Type B pancreatic cell (in vitro differentiated cells): ENCODE measurements around the gene CLDN22. TPM values are rescaled to one million over a fixed set of nuclear protein-coding genes. Genes with fewer than 3 reads are reported as not detected.

Experiments
- DNase-seq: peaks from one replicate; pipeline ENCODE4 v3.0.0; 2021; ENCODE audit warnings: mixed read lengths; ENCODE audit not compliant: unreplicated experiment; ENCODE audit errors: extremely low spot score
- H3K27ac Mint-ChIP-seq: 2 replicates; pipeline ENCODE4 v1.8.0; 2021; ENCODE audit warnings: mild to moderate bottlenecking, mixed read lengths
- H3K27me3 Mint-ChIP-seq: 2 replicates; pipeline ENCODE4 v1.8.0; 2021; ENCODE audit warnings: mixed read lengths
- H3K36me3 Mint-ChIP-seq: 2 replicates; pipeline ENCODE4 v1.8.0; 2021; ENCODE audit warnings: mixed read lengths
- H3K4me1 Mint-ChIP-seq: one replicate; pipeline ENCODE4 v1.8.0; 2021; ENCODE audit warnings: mixed read lengths; ENCODE audit not compliant: unreplicated experiment
- H3K4me3 Mint-ChIP-seq: 2 replicates; pipeline ENCODE4 v1.8.0; 2021; ENCODE audit warnings: mild to moderate bottlenecking, mixed read lengths
- H3K9me3 Mint-ChIP-seq: 2 replicates; pipeline ENCODE4 v1.8.0; 2021; ENCODE audit warnings: mixed read lengths
- CTCF ChIP-seq: fragments of 200-600 bp; sonication (generic); conservative IDR thresholded peaks from 2 replicates; pipeline ENCODE4 v1.5.0; 2021; ENCODE audit warnings: antibody characterized with exemption, mild to moderate bottlenecking
- total RNA-seq: library from RNA; stranded (reverse); gene quantifications from 2 replicates; pipeline ENCODE4 v1.2.1, GENCODE V29; 2021; ENCODE audit warnings: low replicate concordance

CLDN22 gene
- total RNA-seq, 1 donor from 2014 or later = not detected

- H3K27me3 Mint-ChIP-seq = peaks cover 7% of the 10 kb centered on the region
- no peak overlapping the region for H3K27ac Mint-ChIP-seq
- TF ChIP-seq CTCF = no peak
Observed at GRCh38 chr4:183318656-183319055, 1.4 kb downstream of the CLDN22 start.

GRCh38 chr4:183314806-183315205 lies 5.3 kb downstream of the CLDN22 start:
- Mint-ChIP-seq H3K4me3 (no peak overlapping the region), H3K27me3 (peaks cover 3% of the 10 kb centered on the region), H3K36me3 (peaks cover 32% of the 10 kb centered on the region), H3K4me1 (no peaks in the 10 kb centered on the region), H3K9me3 (no peaks in the 10 kb centered on the region), H3K27ac (no peak overlapping the region)
- TF ChIP-seq CTCF = no peak
- DNase-seq = no peak

More at GRCh38 chr4:183318656-183319055, 1.4 kb downstream of the CLDN22 start:
- Mint-ChIP-seq H3K4me3 (no peak overlapping the region), H3K36me3 (peaks cover 24% of the 10 kb centered on the region), H3K9me3 (no peaks in the 10 kb centered on the region), H3K4me1 (peaks cover 13% of the 10 kb centered on the region)
- DNase-seq = no peak

GRCh38 chr4:183314336-183314735 lies 5.7 kb downstream of the CLDN22 start:
- no peaks in the 10 kb centered on the region for H3K9me3 Mint-ChIP-seq
- no peaks in the 10 kb centered on the region for H3K4me1 Mint-ChIP-seq
- H3K27me3 Mint-ChIP-seq = peaks cover 3% of the 10 kb centered on the region
- H3K27ac Mint-ChIP-seq = no peak overlapping the region
- no peak overlapping the region for H3K4me3 Mint-ChIP-seq
- no peak for DNase-seq
- H3K36me3 Mint-ChIP-seq = peaks cover 35% of the 10 kb centered on the region
- TF ChIP-seq CTCF = no peak

DNA sequence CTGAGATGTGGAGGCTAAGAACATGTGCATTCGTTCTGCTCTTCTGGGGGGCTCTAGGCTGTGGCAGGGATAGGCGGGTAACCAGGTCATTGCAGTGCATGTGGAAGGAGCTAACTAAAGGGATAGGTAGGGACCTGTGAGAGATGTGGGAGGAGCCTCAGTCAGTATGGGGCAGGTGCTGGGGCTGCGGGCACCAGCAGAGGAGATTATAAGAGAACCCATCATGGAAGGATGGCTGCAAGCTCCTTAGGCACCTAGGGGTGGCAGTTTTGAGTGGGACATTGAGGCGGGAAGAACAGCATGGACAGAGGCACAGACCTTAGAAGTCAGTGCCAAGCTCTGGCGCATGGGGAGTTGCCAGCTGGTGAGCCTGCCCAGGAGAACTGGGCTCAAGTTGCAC lies 7.2 kb downstream of the CLDN22 start:
- H3K9me3 Mint-ChIP-seq = no peaks in the 10 kb centered on the region
- H3K36me3 Mint-ChIP-seq = peaks cover 31% of the 10 kb centered on the region
- H3K27me3 Mint-ChIP-seq = peaks cover 3% of the 10 kb centered on the region
- TF ChIP-seq CTCF = no peak
- no peak for DNase-seq
- no peaks in the 10 kb centered on the region for H3K4me1 Mint-ChIP-seq
- no peak overlapping the region for H3K4me3 Mint-ChIP-seq
- no peak overlapping the region for H3K27ac Mint-ChIP-seq

GRCh38 chr4:183306811-183307210 lies 13.3 kb downstream of the CLDN22 start:
- no peak for TF ChIP-seq CTCF
- H3K27me3 Mint-ChIP-seq = no peaks in the 10 kb centered on the region
- no peak overlapping the region for H3K4me3 Mint-ChIP-seq
- no peak overlapping the region for H3K27ac Mint-ChIP-seq
- DNase-seq = no peak
- peaks cover 15% of the 10 kb centered on the region for H3K36me3 Mint-ChIP-seq
- no peaks in the 10 kb centered on the region for H3K4me1 Mint-ChIP-seq
- no peaks in the 10 kb centered on the region for H3K9me3 Mint-ChIP-seq

DNA sequence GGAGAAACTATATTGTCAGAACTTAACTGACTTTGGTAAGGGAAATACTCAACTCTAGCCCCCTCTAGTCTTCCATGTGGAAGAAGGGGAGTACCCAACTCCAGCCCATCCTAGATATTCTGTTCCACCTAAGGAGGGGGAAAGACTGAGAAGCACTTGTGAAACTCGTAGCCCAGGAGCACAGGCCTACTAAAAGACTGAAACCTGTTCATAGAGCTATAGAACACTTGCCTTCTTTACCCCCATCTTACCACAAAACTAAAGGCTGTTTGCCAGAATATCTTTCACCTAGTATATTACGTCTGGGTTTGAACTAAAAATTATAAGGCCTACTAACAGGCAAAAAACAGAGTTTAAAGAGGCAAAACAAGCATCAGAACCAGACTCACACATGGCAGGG lies 15.5 kb downstream of the CLDN22 start:
- no peak overlapping the region for H3K27ac Mint-ChIP-seq
- no peaks in the 10 kb centered on the region for H3K4me1 Mint-ChIP-seq
- no peak for DNase-seq
- peaks cover 13% of the 10 kb centered on the region for H3K36me3 Mint-ChIP-seq
- no peak overlapping the region for H3K4me3 Mint-ChIP-seq
- no peaks in the 10 kb centered on the region for H3K27me3 Mint-ChIP-seq
- H3K9me3 Mint-ChIP-seq = no peaks in the 10 kb centered on the region
- no peak for TF ChIP-seq CTCF
